HCT116 (cell line): ENCODE results near the gene PCSK9. TPM values are rescaled to one million over a fixed set of nuclear protein-coding genes. Genes with fewer than 3 reads are reported as not detected.

Experiments
- ATAC-seq: fragments of 200-7000 bp; cut with Tn5 transposase; 2 replicates; pipeline ENCODE4 v1.9.1; 2020; ENCODE audit warnings: mild to moderate bottlenecking, moderate library complexity
- BruUV-seq: library from RNA; stranded (reverse); fragments of 400-500 nt; replicated peaks from 2 replicates; lab custom pipeline; 2021; lab: Mats Ljungman, UMichigan
- CTCF ChIA-PET: fragments of 300-600 bp; sonication (Branson Sonifier 250); formaldehyde crosslinking; loops from one replicate; lab custom pipeline; 2021; ENCODE audit warnings: antibody characterized with exemption; lab: Charles Lee
- POLR2A ChIA-PET: fragments of 300-600, 350-600 bp; sonication (Branson Sonifier 250); formaldehyde crosslinking; loops from one replicate; lab custom pipeline; 2021; ENCODE audit warnings: antibody characterized with exemption; lab: Charles Lee
- RAD21 ChIA-PET, 2 experiments: fragments of 300-600 bp; sonication (Branson Sonifier 250); formaldehyde crosslinking; loops; one replicate each; lab custom pipeline; 2023; ENCODE audit warnings: low total read pairs in 2 of 2; ENCODE audit not compliant: uncharacterized antibody in 2 of 2, unreplicated experiment in 2 of 2, low non-redundant PET in 1 of 2; lab: Charles Lee
- DNase-seq: peaks from one replicate; pipeline ENCODE4 v3.0.0-alpha.2; 2010; ENCODE audit warnings: low read depth, low spot score
- H2AFZ ChIP-seq: fragments of 200-600 bp; shearing (Covaris generic), sonication (generic); 2 replicates; pipeline ENCODE4 v1.6.1; 2017; ENCODE audit warnings: low read depth, mixed run types, mixed read lengths, antibody characterized with exemption, low read length; ENCODE audit not compliant: poor library complexity, severe bottlenecking
- H3K27ac ChIP-seq: 2 replicates; pipeline ENCODE4 v1.5.1; 2012; ENCODE audit warnings: low read depth, low read length
- H3K27me3 ChIP-seq: fragments of 200-600 bp; sonication (generic); 2 replicates; pipeline ENCODE4 v1.6.1; 2016; ENCODE audit warnings: mixed run types, low read length, mixed read lengths; ENCODE audit not compliant: insufficient read depth
- H3K36me3 ChIP-seq, 2 experiments: fragments of 200-500 bp in 1 of 2; fragments of 200-600 bp in 1 of 2; sonication (Bioruptor generic) in 1 of 2; sonication (generic) in 1 of 2; 2 replicates each; pipeline versions ENCODE4 v1.5.1 to v1.6.1; 2014 to 2016; ENCODE audit warnings: low read length in 2 of 2, inconsistent platforms in 1 of 2, mixed read lengths in 1 of 2, mixed run types in 1 of 2; ENCODE audit not compliant: insufficient read depth in 2 of 2, control insufficient read depth in 1 of 2
- H3K4me1 ChIP-seq, 2 experiments: fragments of 200-600 bp in 1 of 2; sonication (generic) in 1 of 2; 2 replicates each; pipeline versions ENCODE4 v1.5.1 to v1.6.1; 2012 to 2017; ENCODE audit warnings: low read length in 2 of 2, inconsistent platforms in 1 of 2, mild to moderate bottlenecking in 1 of 2, mixed read lengths in 1 of 2, mixed run types in 1 of 2, moderate library complexity in 1 of 2; ENCODE audit not compliant: insufficient read depth in 2 of 2, control insufficient read depth in 1 of 2
- H3K4me2 ChIP-seq: fragments of 200-600 bp; sonication (generic); 2 replicates; pipeline ENCODE4 v1.6.1; 2017; ENCODE audit warnings: mixed run types, low read length, mixed read lengths
- H3K4me3 ChIP-seq, 2 experiments: fragments of 200-600 bp in 1 of 2; sonication (generic) in 1 of 2; replicated peaks in 1 of 2; 2 replicates each; pipeline ENCODE4 v1.5.1; 2011 to 2016; ENCODE audit warnings: low read length in 2 of 2, control low read depth in 1 of 2, low read depth in 1 of 2, mild to moderate bottlenecking in 1 of 2, mixed read lengths in 1 of 2, mixed run types in 1 of 2
- H3K79me2 ChIP-seq: fragments of 200-600 bp; sonication (generic); 2 replicates; pipeline ENCODE4 v1.6.1; 2017; ENCODE audit warnings: mild to moderate bottlenecking, mixed run types, low read length, moderate library complexity, mixed read lengths; ENCODE audit not compliant: insufficient read depth
- H3K9ac ChIP-seq: fragments of 200-600 bp; sonication (generic); 2 replicates; pipeline ENCODE4 v1.6.1; 2016; ENCODE audit warnings: low read length, mixed read lengths
- H3K9me2 ChIP-seq: fragments of 200-600 bp; sonication (generic), shearing (Covaris generic); 2 replicates; pipeline ENCODE4 v1.6.1; 2017; ENCODE audit warnings: mixed run types, mild to moderate bottlenecking, moderate library complexity; ENCODE audit not compliant: insufficient read depth
- H3K9me3 ChIP-seq, 2 experiments: fragments of 200-500 bp in 1 of 2; fragments of 200-600 bp in 1 of 2; sonication (Bioruptor generic) in 1 of 2; sonication (generic) in 1 of 2; 2 replicates each; pipeline ENCODE4 v1.6.1; 2014 to 2017; ENCODE audit warnings: low read length in 2 of 2, mixed read lengths in 2 of 2, inconsistent platforms in 1 of 2, low read depth in 1 of 2, mild to moderate bottlenecking in 1 of 2, mixed run types in 1 of 2, moderate library complexity in 1 of 2; ENCODE audit not compliant: control insufficient read depth in 1 of 2, insufficient read depth in 1 of 2
- H4K20me1 ChIP-seq: fragments of 200-600 bp; sonication (generic), shearing (Covaris generic); 2 replicates; pipeline ENCODE4 v1.6.1; 2017; ENCODE audit warnings: mixed run types, mild to moderate bottlenecking, moderate library complexity; ENCODE audit not compliant: insufficient read depth
- ATF3 ChIP-seq: IDR thresholded peaks from 2 replicates; pipeline ENCODE4 v1.6.1; 2012
- CBX3 ChIP-seq: IDR thresholded peaks from 2 replicates; pipeline ENCODE4 v1.6.1; 2012; ENCODE audit warnings: low read depth
- EGR1 ChIP-seq: IDR thresholded peaks from 2 replicates; pipeline ENCODE4 v1.6.1; 2012; ENCODE audit warnings: low read depth
- ELF1 ChIP-seq: IDR thresholded peaks from 2 replicates; pipeline ENCODE4 v1.6.1; 2012; ENCODE audit warnings: low read depth, borderline replicate concordance
- EZH2 ChIP-seq: fragments of 200-600 bp; sonication (generic); IDR thresholded peaks from 2 replicates; pipeline ENCODE4 v1.6.1; 2017; ENCODE audit warnings: antibody characterized with exemption, mixed run types
- JUND ChIP-seq: IDR thresholded peaks from 2 replicates; pipeline ENCODE4 v1.6.1; 2012
- MAX ChIP-seq: IDR thresholded peaks from 2 replicates; pipeline ENCODE4 v1.6.1; 2012
- POLR2A ChIP-seq: IDR thresholded peaks from 2 replicates; pipeline ENCODE4 v1.7.0; 2011; ENCODE audit warnings: borderline replicate concordance; ENCODE audit not compliant: insufficient read depth, insufficient read length; ENCODE audit errors: extremely low read depth
- REST ChIP-seq: IDR thresholded peaks from 2 replicates; pipeline ENCODE4 v1.6.1; 2012; ENCODE audit warnings: low read depth
- SIN3A ChIP-seq: IDR thresholded peaks from 2 replicates; pipeline ENCODE4 v1.6.1; 2012; ENCODE audit warnings: low read depth
- SRF ChIP-seq: IDR thresholded peaks from 2 replicates; pipeline ENCODE4 v1.6.1; 2012; ENCODE audit warnings: low read depth
- TCF7L2 ChIP-seq: IDR thresholded peaks from 2 replicates; pipeline ENCODE4 v1.7.0; 2011; ENCODE audit warnings: borderline replicate concordance, inconsistent platforms; ENCODE audit not compliant: insufficient read depth, insufficient read length; ENCODE audit errors: extremely low read depth
- ZFX ChIP-seq: fragments of 450-650 bp; IDR thresholded peaks from 2 replicates; pipeline ENCODE4 v1.6.1; 2017
- ZNF274 ChIP-seq: fragments of 200-500 bp; sonication (Bioruptor generic); IDR thresholded peaks from 2 replicates; pipeline ENCODE4 v1.6.1; 2014; ENCODE audit warnings: mild to moderate bottlenecking, low read depth, low read length, inconsistent platforms
- intact Hi-C: fragments of 100-400 bp; cut with micrococcal nuclease; formaldehyde crosslinking; loops from 2 replicates; pipeline ENCODE4 v1.10.0; 2022
- total RNA-seq: library from RNA; stranded (reverse); gene quantifications from one replicate; pipeline ENCODE4 v1.2.1, GENCODE V29; 2021; ENCODE audit not compliant: unreplicated experiment

PCSK9 gene
- total RNA-seq, 1 experiment from 2014 or later, result 39.6 TPM

- H3K4me1 ChIP-seq, result peaks cover 10 to 35% of the 10 kb centered on the region in 2 experiments; a peak in 3 of 4 replicates
- POLR2A ChIA-PET, result no interaction called here
- intact Hi-C loops, result no loop called here
Measured at GRCh38 chr1:55041613-55042012, 2.3 kb downstream of the PCSK9 start.

More at GRCh38 chr1:55041613-55042012, 2.3 kb downstream of the PCSK9 start:
- RAD21 ChIA-PET, result no interaction called here
- no peaks in the 10 kb centered on the region for H3K9me2 ChIP-seq
- peaks cover 6% of the 10 kb centered on the region; the same call in 1 of the 2 replicates for H3K79me2 ChIP-seq
- 0 out of 4 replicates have a peak, but pooled peaks cover 0 to 6% of the 10 kb centered on the region in 2 experiments for H3K36me3 ChIP-seq
- BruUV-seq, result no TSS peak
- no peaks in the 10 kb centered on the region for H4K20me1 ChIP-seq
- no peak overlapping the region for H3K9ac ChIP-seq
- no peak overlapping the region for H3K27ac ChIP-seq
- H3K4me2 ChIP-seq, result no peak overlapping the region
- DNase-seq (no peak), ATAC-seq (no peak)
- TF ChIP-seq CBX3 (no peak), EZH2 (no peak), REST (no peak), JUND (no peak), SIN3A (no peak), ELF1 (no peak), ZNF274 (no peak), ZFX (no peak), POLR2A (no peak), ATF3 (no peak), SRF (no peak), EGR1 (no peak), TCF7L2 (no peak), MAX (no peak)
- no peak overlapping the region for H3K4me3 ChIP-seq
- H3K9me3 ChIP-seq, result no peaks in the 10 kb centered on the region
- no peaks in the 10 kb centered on the region for H3K27me3 ChIP-seq
- CTCF ChIA-PET, result no interaction called here
- no peak overlapping the region for H2AFZ ChIP-seq
